Renal pelvis (tissue), 4 donors: ENCODE data around the gene MAP3K6. TPM values are rescaled to one million over a fixed set of nuclear protein-coding genes. Genes with fewer than 3 reads are reported as not detected.

Experiments used
- DNase-seq: peaks from one replicate; pipeline ENCODE4 v3.0.0-alpha.2; 2013
- polyA plus RNA-seq, 3 donors: library from polyadenylated mRNA; unstranded; fragments of 120-200 nt; gene quantifications; one replicate each; pipeline ENCODE4 v1.2.1, GENCODE V29; 2013; ENCODE audit not compliant: insufficient read length in 3 of 3

Gene MAP3K6
- polyA plus RNA-seq, 3 donors: 9.4 to 11.4 (median 9.7) TPM

DNA sequence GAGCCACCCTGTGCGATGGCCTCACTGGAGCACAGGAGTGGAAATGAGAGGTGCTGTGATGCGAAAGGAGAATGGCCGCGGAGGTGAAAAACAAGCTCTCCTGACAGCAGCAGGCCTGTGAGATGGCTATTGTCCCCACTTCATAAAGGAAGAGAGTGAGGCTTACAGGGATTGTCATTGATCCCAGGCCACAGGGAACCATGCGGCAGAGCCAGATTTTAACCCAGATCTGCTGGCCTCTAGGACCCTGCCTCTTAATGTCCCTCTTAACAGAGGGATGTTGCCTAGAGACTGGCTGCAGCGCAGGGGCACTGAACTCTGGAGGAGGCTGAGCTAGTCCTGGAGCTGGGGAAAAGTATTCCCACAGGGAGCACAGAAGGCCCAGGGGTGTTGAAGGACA is 28.0 kb downstream of the MAP3K6 start:
- no peak for DNase-seq

- no peak for DNase-seq
These were observed 30.0 kb downstream of the MAP3K6 start for GRCh38 chr1:27336756-27337155.

- no peak for DNase-seq
These were observed 31.0 kb downstream of the MAP3K6 start for GRCh38 chr1:27335506-27336422.

DNA sequence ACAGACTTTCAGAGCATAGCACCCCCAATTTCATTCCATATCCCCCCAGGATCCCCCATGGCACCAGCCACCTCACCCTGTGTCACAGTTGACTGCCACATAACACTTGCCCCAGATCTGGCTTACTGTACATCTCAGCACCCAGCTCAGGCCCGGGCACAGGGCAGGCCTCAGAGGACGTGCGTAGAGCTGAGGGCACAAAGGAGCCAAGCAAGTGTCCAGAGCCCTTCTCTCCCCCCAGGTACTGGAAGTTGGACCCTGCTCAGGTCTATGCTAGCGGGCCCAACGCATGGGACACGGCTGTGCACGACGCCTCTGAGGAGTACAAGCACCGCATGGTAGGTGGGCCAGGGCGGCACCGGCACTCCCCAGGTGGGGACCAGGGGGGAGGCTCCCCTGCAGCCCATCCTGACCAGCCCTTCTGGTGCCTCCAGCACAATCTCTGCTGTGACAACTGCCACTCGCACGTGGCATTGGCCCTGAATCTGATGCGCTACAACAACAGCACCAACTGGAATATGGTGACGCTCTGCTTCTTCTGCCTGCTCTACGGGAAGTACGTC is 33.0 kb downstream of the MAP3K6 start:
- DNase-seq: no peak

GRCh38 chr1:27332536-27333281 is 34.1 kb downstream of the MAP3K6 start:
- DNase-seq: no peak

- no peak for DNase-seq
These were observed 34.8 kb downstream of the MAP3K6 start for GRCh38 chr1:27331922-27332321.

DNA sequence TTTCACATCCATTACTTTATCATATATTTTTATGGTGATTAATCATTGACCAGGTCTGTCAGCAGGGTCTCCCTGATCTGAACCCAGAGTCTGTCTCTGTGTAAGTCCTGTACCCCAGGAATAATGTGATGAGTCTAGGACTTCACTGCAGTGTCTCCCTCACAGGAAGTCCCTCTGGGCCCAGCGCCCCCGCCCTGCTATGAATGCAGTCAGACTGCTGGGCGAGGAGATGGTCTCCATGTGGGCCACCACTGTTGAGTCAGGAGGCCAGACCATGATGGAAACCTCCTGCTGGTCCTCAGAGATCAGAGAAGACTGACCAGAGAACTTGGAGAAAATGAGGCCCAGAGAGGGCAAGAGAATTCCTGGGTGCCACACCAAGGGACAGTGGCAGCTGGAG is 35.3 kb downstream of the MAP3K6 start:
- no peak for DNase-seq

DNA sequence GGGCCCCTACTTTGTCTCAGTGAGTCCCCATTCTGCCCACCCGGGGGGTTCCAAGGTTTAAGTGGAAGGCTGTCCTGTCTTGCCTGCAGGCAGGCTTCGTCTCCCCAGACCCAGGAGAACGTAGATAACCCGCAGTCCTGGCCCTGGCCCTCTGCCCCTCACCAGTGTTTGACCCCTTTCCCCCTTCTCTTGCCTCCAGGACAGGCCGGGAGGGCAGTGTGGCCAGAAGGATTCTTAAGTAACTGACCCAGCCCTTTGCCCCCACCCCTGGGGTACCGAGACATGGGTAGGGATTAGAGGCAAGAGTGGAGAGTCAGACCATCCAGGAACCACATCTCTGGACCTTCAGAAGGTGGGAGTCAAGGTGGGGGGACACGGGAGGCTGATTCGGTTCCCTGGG is 36.0 kb downstream of the MAP3K6 start:
- DNase-seq: no peak

GRCh38 chr1:27327964-27328363 is 38.8 kb downstream of the MAP3K6 start:
- DNase-seq: no peak

DNA sequence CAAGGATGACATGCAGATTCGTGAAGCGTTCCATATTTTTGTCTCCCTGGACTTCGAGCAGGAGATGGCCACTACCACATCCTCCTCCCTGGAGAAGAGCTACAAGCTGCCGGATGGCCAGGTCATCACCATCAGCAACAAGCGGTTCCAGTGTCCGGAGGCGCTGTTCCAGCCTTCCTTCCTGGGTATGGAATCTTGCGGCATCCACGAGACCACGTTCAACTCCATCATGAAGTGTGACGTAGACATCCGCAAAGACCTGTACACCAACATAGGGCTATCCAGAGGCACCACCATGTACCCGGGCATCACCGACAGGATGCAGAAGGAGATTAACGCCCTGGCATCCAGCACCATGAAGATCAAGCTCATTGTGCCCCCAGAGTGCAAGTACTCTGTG is 41.5 kb downstream of the MAP3K6 start:
- DNase-seq: no peak

- DNase-seq: no peak
These were observed 44.1 kb downstream of the MAP3K6 start for GRCh38 chr1:27322569-27323240.

DNA sequence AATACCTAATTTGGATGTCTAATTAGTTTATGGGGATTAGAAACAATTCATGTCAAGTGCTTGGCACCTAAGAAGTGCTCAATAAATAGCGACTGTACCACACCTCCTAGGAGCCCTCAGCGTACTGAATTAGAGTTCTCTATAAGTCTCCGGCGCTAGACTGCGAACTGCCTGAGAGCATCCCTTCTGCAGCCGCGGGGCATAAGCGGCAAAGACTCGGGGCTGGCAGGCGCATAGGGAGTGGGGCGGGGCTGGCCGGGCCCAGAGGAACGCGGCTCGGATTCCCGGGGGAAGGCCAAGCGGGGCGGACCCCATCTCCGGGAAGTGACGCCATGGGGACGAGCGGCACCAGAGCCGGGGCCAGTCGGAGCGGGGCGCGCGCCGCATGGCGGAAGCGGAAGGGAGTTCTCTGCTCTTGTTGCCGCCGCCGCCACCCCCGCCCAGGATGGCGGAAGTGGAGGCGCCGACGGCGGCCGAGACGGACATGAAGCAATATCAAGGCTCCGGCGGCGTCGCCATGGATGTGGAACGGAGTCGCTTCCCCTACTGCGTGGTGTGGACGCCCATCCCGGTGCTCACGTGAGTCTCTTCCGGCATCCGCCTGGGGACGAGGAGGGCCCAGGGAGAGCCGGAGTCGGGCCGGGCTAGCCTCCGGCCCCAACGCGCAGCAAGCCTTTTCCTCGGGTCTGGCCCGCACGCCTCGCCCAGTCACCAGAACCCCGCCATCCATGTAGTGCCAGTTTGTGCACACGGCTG is 44.8 kb downstream of the MAP3K6 start, which contains the start of gene TMEM222:
TMEM222 (plus strand) TSS at position 351 of the 756 bp plus-strand sequence; CDS start at position 386, 35 bp downstream.
- peak; percentile 96 for DNase-seq

- DNase-seq: no peak
These were observed 48.2 kb downstream of the MAP3K6 start for GRCh38 chr1:27318596-27318995.

GRCh38 chr1:27318136-27318535 is 48.6 kb downstream of the MAP3K6 start:
- DNase-seq: no peak

DNA sequence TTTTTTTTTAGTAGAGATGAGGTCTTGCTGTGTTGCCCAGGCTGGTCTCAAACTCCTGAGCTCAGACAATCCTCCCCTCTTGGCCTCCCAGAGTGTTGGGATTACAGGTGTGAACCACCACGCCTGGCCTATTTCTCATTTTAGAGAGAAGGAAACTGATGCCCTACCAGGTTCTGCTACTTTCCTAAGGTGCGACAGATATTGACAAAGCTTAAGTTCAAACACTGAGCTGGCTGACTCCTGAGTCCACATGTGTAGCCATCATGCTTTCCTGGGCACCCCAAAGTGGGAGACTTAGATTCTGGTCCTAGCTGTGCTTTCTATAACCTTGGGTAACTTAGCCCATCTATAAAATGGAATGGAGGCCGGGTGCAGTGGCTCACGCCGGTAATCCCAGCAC is 49.9 kb downstream of the MAP3K6 start:
- DNase-seq: no peak

DNA sequence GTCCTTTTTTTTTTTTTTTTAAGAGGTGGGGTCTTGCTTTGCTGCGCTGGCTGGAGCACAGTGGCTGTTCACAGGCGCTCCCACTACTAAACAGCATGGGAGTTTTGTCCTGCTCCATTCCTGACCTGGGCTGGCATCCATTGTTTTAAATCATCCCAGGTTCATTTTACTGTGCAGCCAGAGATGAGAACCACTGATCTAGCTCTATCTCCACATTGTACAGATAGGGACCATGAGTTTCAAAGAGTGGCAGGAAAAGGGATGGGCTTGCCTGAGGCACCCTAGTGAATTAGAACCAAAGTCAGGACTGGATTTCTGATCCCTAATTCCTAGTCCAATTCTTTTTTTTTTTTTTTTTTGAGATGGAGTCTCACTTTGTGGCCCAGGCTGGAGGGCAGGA is 52.0 kb downstream of the MAP3K6 start:
- DNase-seq: no peak

DNA sequence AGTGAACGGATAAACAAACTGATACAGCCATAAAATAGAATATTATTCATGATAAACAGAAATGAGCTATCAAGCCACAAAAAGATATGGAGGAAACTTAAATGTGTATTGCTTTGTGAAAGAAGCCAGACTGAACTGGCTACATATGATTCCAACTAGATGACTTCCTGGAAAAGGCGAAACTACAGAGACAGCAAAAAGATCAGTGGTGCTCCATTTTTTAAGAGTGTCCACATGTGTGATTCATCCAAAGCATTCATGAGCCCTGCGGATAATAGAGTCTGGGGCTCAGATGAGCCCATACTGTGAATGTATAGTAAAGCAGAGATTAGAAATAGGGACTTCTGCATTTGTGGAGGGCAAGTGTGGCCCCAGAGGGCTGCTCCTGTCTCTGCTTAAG is 52.6 kb downstream of the MAP3K6 start:
- DNase-seq: no peak

GRCh38 chr1:27307874-27308598 is 58.7 kb downstream of the MAP3K6 start:
- DNase-seq: no peak

DNA sequence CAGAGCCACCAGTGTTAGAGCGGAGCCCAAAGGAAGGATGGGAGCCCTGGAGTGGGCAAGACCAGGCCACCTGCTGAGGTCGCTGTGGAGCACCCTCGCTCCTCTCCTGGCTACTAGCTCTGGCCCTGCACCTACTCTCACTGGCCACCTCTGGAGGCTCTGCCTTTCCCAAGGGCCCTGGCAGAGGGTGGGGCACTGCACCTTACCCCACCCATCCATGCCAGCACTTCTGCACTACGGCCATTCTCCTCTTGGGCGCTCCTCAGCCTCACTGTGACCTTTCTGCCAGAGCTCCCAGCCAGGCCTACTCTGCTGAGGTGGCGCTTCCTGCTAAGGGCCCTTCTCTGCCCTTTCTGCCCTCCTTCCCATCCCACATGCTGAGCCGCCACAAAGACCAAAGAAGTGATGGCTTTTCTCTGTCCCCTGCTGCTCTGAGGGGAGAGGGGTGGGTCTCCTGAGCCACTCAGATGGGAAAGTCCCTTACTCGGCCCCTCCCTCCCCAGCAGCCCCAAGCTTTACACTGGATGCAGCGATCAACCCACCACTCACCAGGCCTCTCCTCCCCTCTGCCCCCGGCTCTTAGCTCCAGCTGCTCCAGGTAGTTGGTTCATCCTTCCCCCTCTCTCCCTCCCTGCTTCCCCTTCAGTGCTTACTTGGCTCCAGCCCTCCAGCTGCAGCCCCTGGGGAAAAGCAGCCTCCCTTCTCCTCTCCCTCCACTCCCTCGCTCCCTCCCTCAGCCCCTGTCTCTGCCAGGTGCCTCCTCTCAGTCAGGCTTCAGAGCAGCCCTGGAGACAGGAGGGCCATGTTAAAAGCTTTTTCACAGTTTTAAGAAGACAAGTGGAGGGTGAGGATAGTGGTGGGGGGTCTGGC is 59.6 kb downstream of the MAP3K6 start:
- no peak for DNase-seq

GRCh38 chr1:27306071-27306470 is 60.7 kb downstream of the MAP3K6 start:
- DNase-seq: no peak
